ENCODE measurements around the gene TRIM40. TPM values are rescaled to one million over a fixed set of nuclear protein-coding genes. Genes with fewer than 3 reads are reported as not detected.

TRIM40 gene
- total RNA-seq, 1 experiment from 2014 or later, result not detected

GRCh38 chr6:30131947-30132497, 3.9 kb upstream of the TRIM40 start:
- H3K27me3 ChIP-seq (ENCODE audit: control insufficient read depth, insufficient read depth, low read length), result peaks cover 19% of the 10 kb centered on the region
- no peaks in the 10 kb centered on the region for H3K36me3 ChIP-seq (ENCODE audit: control insufficient read depth, insufficient read depth, low read length)
- ChIA-PET POLR2A (no interaction called here), CTCF (interaction anchor here (0.6 to 5.5 kb wide), 4 partner anchors 28 to 213 kb away, joined by 3 to 68 read pairs (median 12); partner anchors contain the start of gene PPP1R11)
- ATAC-seq, result no peak
- no peak for TF ChIP-seq SIN3A (IDR thresholded peaks at IDR 0.05; ENCODE audit: borderline replicate concordance, insufficient read depth, low read depth, low read length)
- no peak for DNase-seq (ENCODE audit: low read depth, low spot score)
- H3K4me3 ChIP-seq (ENCODE audit: low read depth in 2 of 2, low read length in 2 of 2), result no peak overlapping the region
- no peak overlapping the region for H3K27ac ChIP-seq (ENCODE audit: low read length)
- no TSS peak for BruUV-seq (replicated peaks)
- in situ Hi-C loops (cut with HindIII; ENCODE audit: low pct_unique_long_range_greater_than_20kb, low sequenced_read_pairs), result no loop called here
- no peaks in the 10 kb centered on the region for H3K9me3 ChIP-seq (ENCODE audit: control insufficient read depth, insufficient read depth, low read depth, low read length)
- H3K4me1 ChIP-seq (ENCODE audit: control insufficient read depth, insufficient read depth, low read length), result peaks cover 10% of the 10 kb centered on the region; the same call in 1 of the 2 replicates
- intact Hi-C loops (cut with micrococcal nuclease; ENCODE audit: unreplicated experiment), result loop anchor here (1.0 kb wide), 1 partner anchor 29 kb away; no protein-coding TSS in a partner anchor

- ATAC-seq, result no peak
These were observed 793 bp upstream of the TRIM40 start for GRCh38 chr6:30135147-30135546.

More at GRCh38 chr6:30135147-30135546, 793 bp upstream of the TRIM40 start:
- Histone ChIP-seq H3K4me3 (ENCODE audit: low read depth in 2 of 2, low read length in 2 of 2) (no peak overlapping the region), H3K27me3 (ENCODE audit: control insufficient read depth, insufficient read depth, low read length) (peaks cover 7% of the 10 kb centered on the region; the same call in 1 of the 2 replicates), H3K36me3 (ENCODE audit: control insufficient read depth, insufficient read depth, low read length) (no peaks in the 10 kb centered on the region), H3K4me1 (ENCODE audit: control insufficient read depth, insufficient read depth, low read length) (no peaks in the 10 kb centered on the region; the same call in 1 of the 2 replicates), H3K9me3 (ENCODE audit: control insufficient read depth, insufficient read depth, low read depth, low read length) (no peaks in the 10 kb centered on the region), H3K27ac (ENCODE audit: low read length) (no peak overlapping the region)
- TF ChIP-seq POLR2AphosphoS5 (IDR thresholded peaks at IDR 0.05; ENCODE audit: low read depth, low read length) (no peak), REST (IDR thresholded peaks at IDR 0.05; ENCODE audit: insufficient read depth in 1 of 2, low read depth in 2 of 2, low read length in 1 of 2) (no peak), TCF7L2 (IDR thresholded peaks at IDR 0.05; ENCODE audit: low read depth, low read length) (no peak), SIN3A (IDR thresholded peaks at IDR 0.05; ENCODE audit: borderline replicate concordance, insufficient read depth, low read depth, low read length) (no peak), CTCF (IDR thresholded peaks at IDR 0.05) (no peak)
- ChIA-PET POLR2A (no interaction called here), CTCF (no interaction called here)
- in situ Hi-C loops (cut with HindIII; ENCODE audit: low pct_unique_long_range_greater_than_20kb, low sequenced_read_pairs), result no loop called here
- intact Hi-C loops (cut with micrococcal nuclease; ENCODE audit: unreplicated experiment), result no loop called here
- no TSS peak for BruUV-seq (replicated peaks)
- DNase-seq (ENCODE audit: low read depth, low spot score), result no peak

Data from Panc1 (cell line).